ENCODE results near the gene EHBP1L1. TPM values are rescaled to one million over a fixed set of nuclear protein-coding genes. Genes with fewer than 3 reads are reported as not detected.

The EHBP1L1 gene
- total RNA-seq, 1 donor from 2014 or later, result 157 TPM

- H3K4me1 ChIP-seq (ENCODE audit: control insufficient read depth in 3 of 3, insufficient read depth in 3 of 3, low read length in 3 of 3), result peaks cover 61 to 83% (median 77%) of the 10 kb centered on the region in 3 donors
- H3K4me3 ChIP-seq (ENCODE audit: low read length in 3 of 3), result peak overlapping the region; percentile 80 to 90 (median 88)
- peaks cover 43 to 50% (median 45%) of the 10 kb centered on the region in 3 donors for H3K36me3 ChIP-seq (ENCODE audit: control insufficient read depth in 3 of 3, insufficient read depth in 3 of 3, low read length in 3 of 3)
- no peaks in the 10 kb centered on the region for H3K9me3 ChIP-seq (ENCODE audit: control insufficient read depth in 3 of 3, low read length in 3 of 3)
- peak overlapping the region; percentile 99 to 100 (median 99) for H3K9ac ChIP-seq (ENCODE audit: low read depth in 1 of 3, low read length in 3 of 3)
- peak overlapping the region; percentile 100 for H3K27ac ChIP-seq (ENCODE audit: low read depth, low read length)
- H3K27me3 ChIP-seq (ENCODE audit: control insufficient read depth in 3 of 3, insufficient read depth in 3 of 3, low read length in 3 of 3), result no peaks in the 10 kb centered on the region
Measured at GRCh38 chr11:65577756-65578109, 1.9 kb downstream of the EHBP1L1 start.

- no peaks in the 10 kb centered on the region for H3K27me3 ChIP-seq (ENCODE audit: control insufficient read depth in 3 of 3, insufficient read depth in 3 of 3, low read length in 3 of 3)
- H3K4me3 ChIP-seq (ENCODE audit: low read length in 3 of 3), result peak overlapping the region; percentile 80 to 90 (median 88)
- peaks cover 57 to 84% (median 76%) of the 10 kb centered on the region in 3 donors for H3K4me1 ChIP-seq (ENCODE audit: control insufficient read depth in 3 of 3, insufficient read depth in 3 of 3, low read length in 3 of 3)
- peak overlapping the region; percentile 100 for H3K27ac ChIP-seq (ENCODE audit: low read depth, low read length)
- peaks cover 47 to 52% (median 48%) of the 10 kb centered on the region in 3 donors for H3K36me3 ChIP-seq (ENCODE audit: control insufficient read depth in 3 of 3, insufficient read depth in 3 of 3, low read length in 3 of 3)
- no peaks in the 10 kb centered on the region for H3K9me3 ChIP-seq (ENCODE audit: control insufficient read depth in 3 of 3, low read length in 3 of 3)
- peak overlapping the region; percentile 99 to 100 (median 99) for H3K9ac ChIP-seq (ENCODE audit: low read depth in 1 of 3, low read length in 3 of 3)
Measured at GRCh38 chr11:65578134-65578533, 2.3 kb downstream of the EHBP1L1 start.

- H3K36me3 ChIP-seq (ENCODE audit: control insufficient read depth in 3 of 3, insufficient read depth in 3 of 3, low read length in 3 of 3), result peaks cover 48 to 53% (median 49%) of the 10 kb centered on the region in 3 donors
- peak overlapping the region; percentile 100 for H3K27ac ChIP-seq (ENCODE audit: low read depth, low read length)
- H3K27me3 ChIP-seq (ENCODE audit: control insufficient read depth in 3 of 3, insufficient read depth in 3 of 3, low read length in 3 of 3), result no peaks in the 10 kb centered on the region
- H3K9ac ChIP-seq (ENCODE audit: low read depth in 1 of 3, low read length in 3 of 3), result peak overlapping the region; percentile 99 to 100 (median 99)
- H3K4me1 ChIP-seq (ENCODE audit: control insufficient read depth in 3 of 3, insufficient read depth in 3 of 3, low read length in 3 of 3), result peaks cover 51 to 84% (median 73%) of the 10 kb centered on the region in 3 donors
- H3K4me3 ChIP-seq (ENCODE audit: low read length in 3 of 3), result peak overlapping the region; percentile 80 to 90 (median 88)
- H3K9me3 ChIP-seq (ENCODE audit: control insufficient read depth in 3 of 3, low read length in 3 of 3), result no peaks in the 10 kb centered on the region
Measured at GRCh38 chr11:65578667-65579066, 2.8 kb downstream of the EHBP1L1 start.

- peaks cover 51 to 59% (median 55%) of the 10 kb centered on the region in 3 donors for H3K36me3 ChIP-seq (ENCODE audit: control insufficient read depth in 3 of 3, insufficient read depth in 3 of 3, low read length in 3 of 3)
- H3K4me3 ChIP-seq (ENCODE audit: low read length in 3 of 3), result no peak overlapping the region
- peaks cover 47 to 86% (median 75%) of the 10 kb centered on the region in 3 donors for H3K4me1 ChIP-seq (ENCODE audit: control insufficient read depth in 3 of 3, insufficient read depth in 3 of 3, low read length in 3 of 3)
- peak overlapping the region; percentile 100 for H3K27ac ChIP-seq (ENCODE audit: low read depth, low read length)
- H3K9ac ChIP-seq (ENCODE audit: low read depth in 1 of 3, low read length in 3 of 3), result peak overlapping the region in 2 of 3 donors; percentile 28 to 99
- H3K9me3 ChIP-seq (ENCODE audit: control insufficient read depth in 3 of 3, low read length in 3 of 3), result no peaks in the 10 kb centered on the region
- H3K27me3 ChIP-seq (ENCODE audit: control insufficient read depth in 3 of 3, insufficient read depth in 3 of 3, low read length in 3 of 3), result no peaks in the 10 kb centered on the region
Measured at GRCh38 chr11:65579291-65579690, 3.4 kb downstream of the EHBP1L1 start.

GRCh38 chr11:65580031-65580692 is 4.3 kb downstream of the EHBP1L1 start:
- Histone ChIP-seq H3K36me3 (ENCODE audit: control insufficient read depth in 3 of 3, insufficient read depth in 3 of 3, low read length in 3 of 3) (peaks cover 53 to 65% (median 60%) of the 10 kb centered on the region in 3 donors), H3K4me1 (ENCODE audit: control insufficient read depth in 3 of 3, insufficient read depth in 3 of 3, low read length in 3 of 3) (peaks cover 41 to 87% (median 72%) of the 10 kb centered on the region in 3 donors), H3K27ac (ENCODE audit: low read depth, low read length) (peak overlapping the region; percentile 76), H3K9me3 (ENCODE audit: control insufficient read depth in 3 of 3, low read length in 3 of 3) (no peaks in the 10 kb centered on the region), H3K9ac (ENCODE audit: low read depth in 1 of 3, low read length in 3 of 3) (peak overlapping the region in 2 of 3 donors; percentile 34 to 63), H3K4me3 (ENCODE audit: low read length in 3 of 3) (no peak overlapping the region), H3K27me3 (ENCODE audit: control insufficient read depth in 3 of 3, insufficient read depth in 3 of 3, low read length in 3 of 3) (no peaks in the 10 kb centered on the region)

- no peaks in the 10 kb centered on the region for H3K27me3 ChIP-seq (ENCODE audit: control insufficient read depth in 3 of 3, insufficient read depth in 3 of 3, low read length in 3 of 3)
- H3K4me1 ChIP-seq (ENCODE audit: control insufficient read depth in 3 of 3, insufficient read depth in 3 of 3, low read length in 3 of 3), result peaks cover 39 to 87% (median 72%) of the 10 kb centered on the region in 3 donors
Measured at GRCh38 chr11:65580756-65581155, 4.9 kb downstream of the EHBP1L1 start.

GRCh38 chr11:65581928-65582327 is 6.1 kb downstream of the EHBP1L1 start:
- peak overlapping the region; percentile 16 to 63 (median 33) for H3K9ac ChIP-seq (ENCODE audit: low read depth in 1 of 3, low read length in 3 of 3)
- H3K4me1 ChIP-seq (ENCODE audit: control insufficient read depth in 3 of 3, insufficient read depth in 3 of 3, low read length in 3 of 3), result peaks cover 44 to 95% (median 79%) of the 10 kb centered on the region in 3 donors
- H3K4me3 ChIP-seq (ENCODE audit: low read length in 3 of 3), result no peak overlapping the region
- H3K27ac ChIP-seq (ENCODE audit: low read depth, low read length), result peak overlapping the region; percentile 76
- no peaks in the 10 kb centered on the region for H3K27me3 ChIP-seq (ENCODE audit: control insufficient read depth in 3 of 3, insufficient read depth in 3 of 3, low read length in 3 of 3)
- peaks cover 65 to 75% (median 73%) of the 10 kb centered on the region in 3 donors for H3K36me3 ChIP-seq (ENCODE audit: control insufficient read depth in 3 of 3, insufficient read depth in 3 of 3, low read length in 3 of 3)
- H3K9me3 ChIP-seq (ENCODE audit: control insufficient read depth in 3 of 3, low read length in 3 of 3), result no peaks in the 10 kb centered on the region

More at GRCh38 chr11:65580756-65581155, 4.9 kb downstream of the EHBP1L1 start:
- Histone ChIP-seq H3K27ac (ENCODE audit: low read depth, low read length) (peak overlapping the region; percentile 76), H3K4me3 (ENCODE audit: low read length in 3 of 3) (no peak overlapping the region), H3K9me3 (ENCODE audit: control insufficient read depth in 3 of 3, low read length in 3 of 3) (no peaks in the 10 kb centered on the region), H3K36me3 (ENCODE audit: control insufficient read depth in 3 of 3, insufficient read depth in 3 of 3, low read length in 3 of 3) (peaks cover 57 to 67% (median 64%) of the 10 kb centered on the region in 3 donors), H3K9ac (ENCODE audit: low read depth in 1 of 3, low read length in 3 of 3) (peak overlapping the region in 2 of 3 donors; percentile 34 to 63)

GRCh38 chr11:65583589-65583988 is 7.7 kb downstream of the EHBP1L1 start:
- Histone ChIP-seq H3K9me3 (ENCODE audit: control insufficient read depth in 3 of 3, low read length in 3 of 3) (no peaks in the 10 kb centered on the region), H3K36me3 (ENCODE audit: control insufficient read depth in 3 of 3, insufficient read depth in 3 of 3, low read length in 3 of 3) (peaks cover 60 to 71% (median 68%) of the 10 kb centered on the region in 3 donors), H3K27ac (ENCODE audit: low read depth, low read length) (peak overlapping the region; percentile 76), H3K9ac (ENCODE audit: low read depth in 1 of 3, low read length in 3 of 3) (no peak overlapping the region), H3K4me1 (ENCODE audit: control insufficient read depth in 3 of 3, insufficient read depth in 3 of 3, low read length in 3 of 3) (peaks cover 44 to 96% (median 80%) of the 10 kb centered on the region in 3 donors), H3K4me3 (ENCODE audit: low read length in 3 of 3) (no peak overlapping the region), H3K27me3 (ENCODE audit: control insufficient read depth in 3 of 3, insufficient read depth in 3 of 3, low read length in 3 of 3) (no peaks in the 10 kb centered on the region)

GRCh38 chr11:65584106-65584505 is 8.3 kb downstream of the EHBP1L1 start:
- H3K9me3 ChIP-seq (ENCODE audit: control insufficient read depth in 3 of 3, low read length in 3 of 3), result no peaks in the 10 kb centered on the region
- H3K4me1 ChIP-seq (ENCODE audit: control insufficient read depth in 3 of 3, insufficient read depth in 3 of 3, low read length in 3 of 3), result peaks cover 43 to 96% (median 80%) of the 10 kb centered on the region in 3 donors
- peak overlapping the region in 1 of 3 donors; percentile 25 for H3K9ac ChIP-seq (ENCODE audit: low read depth in 1 of 3, low read length in 3 of 3)
- H3K36me3 ChIP-seq (ENCODE audit: control insufficient read depth in 3 of 3, insufficient read depth in 3 of 3, low read length in 3 of 3), result peaks cover 58 to 68% (median 66%) of the 10 kb centered on the region in 3 donors
- no peaks in the 10 kb centered on the region for H3K27me3 ChIP-seq (ENCODE audit: control insufficient read depth in 3 of 3, insufficient read depth in 3 of 3, low read length in 3 of 3)
- H3K27ac ChIP-seq (ENCODE audit: low read depth, low read length), result peak overlapping the region; percentile 15
- H3K4me3 ChIP-seq (ENCODE audit: low read length in 3 of 3), result peak overlapping the region in 1 of 3 donors; percentile 2

- H3K27me3 ChIP-seq (ENCODE audit: control insufficient read depth in 3 of 3, insufficient read depth in 3 of 3, low read length in 3 of 3), result no peaks in the 10 kb centered on the region
- no peaks in the 10 kb centered on the region for H3K9me3 ChIP-seq (ENCODE audit: control insufficient read depth in 3 of 3, low read length in 3 of 3)
- H3K36me3 ChIP-seq (ENCODE audit: control insufficient read depth in 3 of 3, insufficient read depth in 3 of 3, low read length in 3 of 3), result peaks cover 56 to 64% (median 62%) of the 10 kb centered on the region in 3 donors
- H3K27ac ChIP-seq (ENCODE audit: low read depth, low read length), result peak overlapping the region; percentile 7
- peaks cover 43 to 96% (median 81%) of the 10 kb centered on the region in 3 donors for H3K4me1 ChIP-seq (ENCODE audit: control insufficient read depth in 3 of 3, insufficient read depth in 3 of 3, low read length in 3 of 3)
- no peak overlapping the region for H3K4me3 ChIP-seq (ENCODE audit: low read length in 3 of 3)
- H3K9ac ChIP-seq (ENCODE audit: low read depth in 1 of 3, low read length in 3 of 3), result peak overlapping the region in 1 of 3 donors; percentile 25
Measured at GRCh38 chr11:65584723-65585171, 8.9 kb downstream of the EHBP1L1 start.
